Stimulated activated CD4-positive, alpha-beta T cell treated with anti-CD3 and anti-CD28 coated beads, Interleukin-4, amount 100 ng/mL, for 4 hours (primary cell): ENCODE data around the gene PPP1R14C.

ENCODE experiments used
- DNase-seq, 2 experiments: peaks; one replicate each; pipeline ENCODE4 v3.0.0-alpha.2; 2020

Gene PPP1R14C

GRCh38 chr6:150139533-150139932 is 3.3 kb upstream of the PPP1R14C start:
- DNase-seq = no peak

GRCh38 chr6:150140236-150140969 is 2.4 kb upstream of the PPP1R14C start:
- no peak for DNase-seq

DNA sequence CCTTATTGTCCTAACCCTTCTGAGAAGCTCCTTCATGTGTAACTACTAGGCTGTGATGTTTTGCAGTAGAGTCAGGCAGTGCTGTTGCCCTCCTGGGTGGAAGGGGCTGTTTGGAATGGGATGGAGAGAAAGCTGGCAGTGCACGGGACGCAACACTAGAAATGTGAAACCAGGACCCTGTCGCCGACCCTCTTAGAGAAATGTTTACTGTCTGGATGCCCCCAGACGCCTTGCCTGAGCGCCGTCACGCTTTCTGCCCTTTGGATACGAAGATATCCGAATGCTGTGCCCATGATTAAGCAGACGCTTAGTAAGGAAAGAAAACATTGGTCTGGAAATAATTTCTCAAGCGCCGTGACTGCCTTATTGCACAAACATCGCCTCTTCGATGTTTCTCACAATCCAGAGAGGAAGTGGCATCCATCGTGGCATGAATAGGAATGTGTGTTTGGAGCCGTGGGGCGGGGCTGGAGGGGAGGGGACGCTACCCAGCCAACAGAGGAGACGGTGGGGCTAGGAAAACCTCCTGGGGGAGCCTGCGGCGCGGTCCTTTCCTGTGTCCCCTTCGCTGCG is 661 bp upstream of the PPP1R14C start:
- no peak for DNase-seq

GRCh38 chr6:150143516-150144293 is 861 bp downstream of the PPP1R14C start:
- DNase-seq = no peak

- no peak for DNase-seq
These were observed 1.5 kb downstream of the PPP1R14C start for GRCh38 chr6:150144294-150144868.

- no peak for DNase-seq
These were observed 2.6 kb downstream of the PPP1R14C start for GRCh38 chr6:150145427-150145826.

GRCh38 chr6:150145830-150146229 is 3.0 kb downstream of the PPP1R14C start:
- no peak for DNase-seq

GRCh38 chr6:150146436-150146835 is 3.6 kb downstream of the PPP1R14C start:
- no peak for DNase-seq

GRCh38 chr6:150149146-150149545 is 6.3 kb downstream of the PPP1R14C start:
- DNase-seq = no peak

- DNase-seq = no peak
These were observed 7.6 kb downstream of the PPP1R14C start for GRCh38 chr6:150150458-150150820.

DNA sequence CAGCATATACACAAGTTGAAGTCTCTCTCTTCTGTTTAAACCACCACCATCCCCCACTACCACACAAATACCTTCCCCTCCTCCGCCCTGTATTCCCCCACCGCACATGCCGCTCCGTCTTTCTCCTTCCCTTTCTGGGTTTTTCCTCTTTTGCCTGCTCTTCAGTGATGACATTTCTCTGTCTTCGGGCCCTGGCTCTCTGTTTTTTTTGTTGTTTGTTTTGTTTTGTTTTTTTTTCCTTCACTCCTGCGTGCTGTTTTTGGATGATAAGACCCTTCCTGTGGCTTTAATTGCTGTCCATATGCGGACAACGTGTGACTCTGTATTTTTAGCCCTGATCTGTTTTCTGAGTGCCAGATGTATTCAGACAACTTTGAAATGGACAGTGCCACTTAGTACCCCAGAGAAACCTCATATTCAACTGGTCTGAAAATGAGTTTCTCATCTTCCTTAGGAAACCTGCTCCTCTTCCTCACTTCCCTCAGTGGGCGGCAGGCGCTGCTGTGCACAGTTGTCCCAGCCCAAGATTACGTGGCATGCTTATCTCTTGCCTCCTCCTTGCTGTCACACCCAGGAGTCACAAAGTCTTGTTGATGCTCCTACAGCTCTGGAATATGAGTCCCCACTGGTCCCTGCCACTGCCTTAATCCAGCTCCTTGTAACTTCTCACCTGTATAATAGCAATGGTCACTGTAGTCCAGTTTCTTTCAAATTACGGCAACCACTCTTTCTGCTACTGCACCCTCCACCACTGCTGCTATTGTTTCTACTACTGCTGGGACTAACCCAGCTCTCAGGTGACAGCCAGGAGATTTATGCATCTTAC is 8.2 kb downstream of the PPP1R14C start:
- DNase-seq = no peak

GRCh38 chr6:150152891-150153876 is 10.3 kb downstream of the PPP1R14C start:
- no peak for DNase-seq

- no peak for DNase-seq
These were observed 11.2 kb downstream of the PPP1R14C start for GRCh38 chr6:150153905-150154492.

- DNase-seq = no peak
These were observed 13.6 kb downstream of the PPP1R14C start for GRCh38 chr6:150156460-150156859.

GRCh38 chr6:150157081-150157480 is 14.2 kb downstream of the PPP1R14C start:
- no peak for DNase-seq

- DNase-seq = no peak
These were observed 16.9 kb downstream of the PPP1R14C start for GRCh38 chr6:150159757-150160156.

DNA sequence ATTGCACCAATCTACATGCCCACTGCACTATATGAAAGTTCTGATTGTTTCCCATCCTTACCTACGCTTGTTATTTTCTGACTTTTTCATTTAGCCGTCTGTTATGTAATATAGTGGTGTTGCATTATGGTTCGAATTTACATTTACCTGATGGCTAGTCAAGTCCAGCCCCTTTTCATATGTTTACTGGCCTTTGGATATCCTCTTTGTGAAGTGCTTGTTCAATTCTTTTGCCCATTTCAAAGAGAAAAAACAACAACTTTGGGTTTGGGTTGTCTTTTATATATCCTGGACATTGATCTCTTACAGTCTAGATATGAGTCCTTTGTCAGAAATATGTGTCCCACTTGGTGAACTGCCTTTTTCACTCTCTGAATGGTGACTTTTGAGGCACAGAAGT is 21.1 kb downstream of the PPP1R14C start:
- no peak for DNase-seq

DNA sequence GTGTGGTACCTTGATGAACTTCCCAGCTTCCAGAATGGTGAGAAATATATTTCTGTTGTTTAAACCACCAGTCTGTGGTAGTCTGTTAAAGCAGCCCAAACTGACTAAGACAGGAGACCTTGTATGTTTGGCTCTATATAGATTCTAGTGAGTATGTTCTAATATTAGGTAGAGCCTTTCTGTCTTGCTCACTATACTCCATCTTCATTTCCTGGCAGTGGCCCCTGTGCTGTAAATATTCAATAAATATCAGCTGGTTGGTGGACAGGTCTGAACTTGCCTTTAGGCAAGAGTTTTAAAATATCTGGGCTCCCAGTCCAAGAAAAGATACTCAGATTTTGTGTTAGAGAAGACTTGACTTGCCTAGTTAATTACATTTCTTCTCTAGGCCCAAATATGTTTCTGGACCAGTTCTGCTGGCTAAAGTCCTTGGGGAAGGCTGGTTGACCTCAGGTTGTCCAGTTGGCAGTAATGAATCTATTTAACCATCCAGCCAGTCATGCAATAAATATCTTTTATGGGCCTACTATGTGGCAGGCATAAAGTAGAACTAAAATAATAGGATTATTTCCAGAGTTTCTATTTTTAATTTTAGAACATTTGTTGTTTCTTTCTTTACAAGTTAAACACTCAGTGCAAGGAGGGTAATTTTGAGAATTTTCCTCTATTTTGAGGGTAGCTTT is 22.3 kb downstream of the PPP1R14C start:
- DNase-seq = no peak

DNA sequence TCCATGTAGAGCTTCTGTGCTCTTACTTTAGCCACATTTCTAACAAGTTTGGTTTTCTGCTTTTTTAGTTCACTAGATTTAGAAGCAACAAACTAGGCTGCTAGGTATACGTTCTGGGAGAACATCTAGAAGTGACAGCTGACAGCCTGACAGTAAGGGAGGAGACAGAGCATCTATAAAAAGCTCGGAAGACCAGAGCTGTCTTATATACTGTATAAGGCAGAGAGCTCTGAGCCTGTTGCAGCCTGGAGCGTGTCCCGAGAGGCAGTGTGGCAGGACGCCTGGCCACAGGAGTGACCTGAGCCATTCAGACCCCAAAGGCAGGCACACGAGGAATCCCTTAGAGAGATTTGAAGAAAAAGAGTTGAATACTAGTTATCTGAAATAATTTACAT is 24.6 kb downstream of the PPP1R14C start:
- no peak for DNase-seq

- no peak for DNase-seq
These were observed 26.3 kb downstream of the PPP1R14C start for GRCh38 chr6:150169181-150169580.

DNA sequence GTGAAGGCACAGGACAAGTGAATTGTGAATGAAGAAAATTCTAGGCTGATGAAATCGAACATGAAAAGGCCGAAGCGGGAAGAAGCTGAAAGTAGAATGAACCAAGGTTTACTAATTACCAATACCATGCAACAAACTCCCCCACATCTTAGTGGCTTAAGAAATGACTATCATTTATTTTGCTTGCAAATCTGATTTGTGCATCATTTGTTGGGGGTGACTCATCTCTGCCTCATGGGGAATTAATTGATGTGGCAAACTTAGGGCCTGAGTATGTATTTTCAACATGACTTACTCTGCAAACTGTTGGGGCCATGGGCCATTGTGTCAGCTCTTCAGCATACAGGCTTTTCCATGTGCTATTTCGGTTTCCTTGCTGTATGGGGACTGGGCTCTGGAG is 26.8 kb downstream of the PPP1R14C start:
- peak in 1 of 2 experiments; percentile 5 for DNase-seq
